Breast epithelium (tissue), 4 donors: ENCODE results near the gene SDK2. TPM values are rescaled to one million over a fixed set of nuclear protein-coding genes. Genes with fewer than 3 reads are reported as not detected.

ENCODE experiments used
- DNase-seq, 2 donors: peaks; one replicate each; pipeline ENCODE4 v3.0.0-alpha.2; 2019; ENCODE audit warnings: low spot score in 2 of 2
- H3K27ac ChIP-seq, 2 donors: fragments of 200-600 bp; sonication (generic) in 1 of 2; one replicate each; pipeline ENCODE4 v1.5.1; 2016 to 2019; ENCODE audit warnings: mild to moderate bottlenecking in 1 of 2
- H3K27me3 ChIP-seq, 2 donors: fragments of 200-600 bp; sonication (generic) in 1 of 2; one replicate each; pipeline versions ENCODE4 v1.5.1 to v1.6.0; 2017 to 2019; ENCODE audit warnings: control low read depth in 1 of 2, mild to moderate bottlenecking in 1 of 2
- H3K36me3 ChIP-seq: fragments of 200-600 bp; one replicate; pipeline ENCODE4 v1.5.1; 2019
- H3K4me1 ChIP-seq, 2 donors: fragments of 200-600 bp; sonication (generic); one replicate each; pipeline ENCODE4 v1.5.1; 2016 to 2019; ENCODE audit warnings: control low read depth in 1 of 2
- H3K4me3 ChIP-seq, 3 donors: fragments of 200-600 bp; sonication (generic); 1 replicate in 2 of 3; 2 replicates in 1 of 3; pipeline ENCODE4 v1.5.1; 2016 to 2019; ENCODE audit warnings: mild to moderate bottlenecking in 3 of 3, moderate library complexity in 2 of 3
- H3K9me3 ChIP-seq, 2 donors: fragments of 200-600 bp; sonication (generic) in 1 of 2; one replicate each; pipeline ENCODE4 v1.5.1; 2016 to 2019; ENCODE audit warnings: control low read depth in 1 of 2
- POLR2A ChIP-seq: fragments of 450-650 bp; IDR thresholded peaks from one replicate; pipeline ENCODE4 v1.6.1; 2016; ENCODE audit warnings: antibody characterized with exemption, mild to moderate bottlenecking, moderate library complexity
- POLR2AphosphoS5 ChIP-seq, 3 donors: sonication (generic); formaldehyde crosslinking; IDR thresholded peaks; one replicate each; pipeline ENCODE4 v1.6.1; 2017; ENCODE audit warnings: antibody characterized with exemption in 3 of 3
- intact Hi-C: fragments of 100-400 bp; cut with DNase I; formaldehyde crosslinking; loops from one replicate; pipeline ENCODE4 v1.15.1; 2023; ENCODE audit warnings: low total_unique reads
- total RNA-seq, 3 donors: library from RNA; depleted of rRNA; stranded (reverse); fragments of >200 nt; gene quantifications; one replicate each; pipeline ENCODE4 v1.1.0, GENCODE V29; 2016
- TF ChIP-seq, protein P1 (sequence below), 3 donors: fragments of 450-650 bp; IDR thresholded peaks; one replicate each; pipeline ENCODE4 v1.5.1; 2016 to 2017; ENCODE audit warnings: antibody characterized with exemption in 3 of 3, mild to moderate bottlenecking in 3 of 3, moderate library complexity in 3 of 3

Gene SDK2
- total RNA-seq, 3 donors from 2014 or later, result 0.16 to 2.9 (median 2.6) TPM

DNA sequence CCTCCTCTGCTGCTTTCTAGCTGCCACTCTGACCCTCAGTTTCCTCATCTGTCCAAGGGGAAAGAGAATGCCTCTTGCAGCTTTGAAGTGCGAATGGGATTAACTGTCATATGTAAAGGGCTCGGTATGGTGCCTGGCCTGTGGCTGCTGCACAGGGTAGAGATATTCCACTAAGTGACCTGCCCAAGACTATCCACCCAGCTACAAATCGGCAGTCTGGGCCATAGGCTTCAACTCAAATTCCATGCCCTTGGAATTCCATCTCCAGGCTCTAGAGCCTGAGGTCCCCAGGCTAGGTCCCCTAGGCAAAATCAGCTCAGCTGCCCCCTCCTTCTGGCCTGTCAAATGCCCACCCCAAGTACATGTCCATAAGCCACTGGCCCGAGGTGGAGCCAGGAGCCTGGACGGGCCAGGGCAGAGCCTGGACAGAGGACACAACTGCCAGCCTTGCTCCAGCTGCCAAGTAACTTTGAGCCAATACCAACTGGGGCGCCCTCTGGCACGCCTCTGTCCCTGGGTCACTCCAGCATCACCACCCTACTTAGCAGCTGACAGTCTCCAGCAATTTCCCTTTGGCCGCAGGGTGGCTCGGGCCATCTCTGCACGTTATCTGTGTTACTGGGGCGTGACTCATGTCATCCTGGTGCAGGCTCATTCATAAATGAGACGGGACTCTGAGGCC is 57.2 kb downstream of the SDK2 start:
- Histone ChIP-seq H3K27me3 (no peaks in the 10 kb centered on the region), H3K27ac (no peak overlapping the region), H3K9me3 (no peaks in the 10 kb centered on the region), H3K36me3 (no peaks in the 10 kb centered on the region), H3K4me1 (no peaks in the 10 kb centered on the region), H3K4me3 (no peak overlapping the region)
- no peak for DNase-seq
- intact Hi-C loops, result no loop called here
- TF ChIP-seq, protein P1, sequence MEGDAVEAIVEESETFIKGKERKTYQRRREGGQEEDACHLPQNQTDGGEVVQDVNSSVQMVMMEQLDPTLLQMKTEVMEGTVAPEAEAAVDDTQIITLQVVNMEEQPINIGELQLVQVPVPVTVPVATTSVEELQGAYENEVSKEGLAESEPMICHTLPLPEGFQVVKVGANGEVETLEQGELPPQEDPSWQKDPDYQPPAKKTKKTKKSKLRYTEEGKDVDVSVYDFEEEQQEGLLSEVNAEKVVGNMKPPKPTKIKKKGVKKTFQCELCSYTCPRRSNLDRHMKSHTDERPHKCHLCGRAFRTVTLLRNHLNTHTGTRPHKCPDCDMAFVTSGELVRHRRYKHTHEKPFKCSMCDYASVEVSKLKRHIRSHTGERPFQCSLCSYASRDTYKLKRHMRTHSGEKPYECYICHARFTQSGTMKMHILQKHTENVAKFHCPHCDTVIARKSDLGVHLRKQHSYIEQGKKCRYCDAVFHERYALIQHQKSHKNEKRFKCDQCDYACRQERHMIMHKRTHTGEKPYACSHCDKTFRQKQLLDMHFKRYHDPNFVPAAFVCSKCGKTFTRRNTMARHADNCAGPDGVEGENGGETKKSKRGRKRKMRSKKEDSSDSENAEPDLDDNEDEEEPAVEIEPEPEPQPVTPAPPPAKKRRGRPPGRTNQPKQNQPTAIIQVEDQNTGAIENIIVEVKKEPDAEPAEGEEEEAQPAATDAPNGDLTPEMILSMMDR (IDR thresholded peaks at IDR 0.05), result no peak
- TF ChIP-seq POLR2A (no peak), POLR2AphosphoS5 (IDR thresholded peaks at IDR 0.05) (no peak)

DNA sequence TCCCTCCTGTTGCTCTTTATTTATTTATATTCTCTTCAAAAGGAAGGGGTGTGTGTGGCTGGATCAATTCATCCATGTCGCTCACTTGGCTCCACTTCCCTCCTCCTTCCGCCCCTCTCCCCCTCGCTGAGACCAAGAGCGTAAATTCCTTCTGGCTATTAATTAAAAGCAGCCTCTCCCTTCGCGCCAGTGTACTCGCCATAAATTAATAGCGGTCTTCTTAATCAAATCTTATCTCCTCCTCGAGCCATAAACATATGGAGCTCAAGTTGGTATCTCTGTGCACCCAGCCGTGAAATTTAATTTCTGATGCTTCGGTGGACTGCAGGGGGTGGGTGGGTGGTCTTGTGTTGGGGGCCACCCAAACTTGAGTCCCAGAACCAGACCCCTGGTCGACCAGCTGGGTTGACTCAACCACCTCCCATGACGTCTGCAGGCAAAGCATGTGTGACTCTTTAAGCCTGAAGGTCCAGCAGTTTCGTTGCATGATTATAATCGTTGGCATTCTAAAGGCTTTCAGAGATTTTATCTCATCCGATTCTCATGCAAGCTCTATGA is 57.9 kb downstream of the SDK2 start:
- intact Hi-C loops, result no loop called here
- H3K27me3 ChIP-seq, result no peaks in the 10 kb centered on the region
- no peak for DNase-seq
- no peaks in the 10 kb centered on the region for H3K4me1 ChIP-seq
- TF ChIP-seq, protein P1 (IDR thresholded peaks at IDR 0.05), result no peak
- TF ChIP-seq POLR2A, result no peak
- no peak for TF ChIP-seq POLR2AphosphoS5 (IDR thresholded peaks at IDR 0.05)
- H3K9me3 ChIP-seq, result no peaks in the 10 kb centered on the region
- no peak overlapping the region for H3K4me3 ChIP-seq
- no peak overlapping the region for H3K27ac ChIP-seq
- H3K36me3 ChIP-seq, result no peaks in the 10 kb centered on the region

DNA sequence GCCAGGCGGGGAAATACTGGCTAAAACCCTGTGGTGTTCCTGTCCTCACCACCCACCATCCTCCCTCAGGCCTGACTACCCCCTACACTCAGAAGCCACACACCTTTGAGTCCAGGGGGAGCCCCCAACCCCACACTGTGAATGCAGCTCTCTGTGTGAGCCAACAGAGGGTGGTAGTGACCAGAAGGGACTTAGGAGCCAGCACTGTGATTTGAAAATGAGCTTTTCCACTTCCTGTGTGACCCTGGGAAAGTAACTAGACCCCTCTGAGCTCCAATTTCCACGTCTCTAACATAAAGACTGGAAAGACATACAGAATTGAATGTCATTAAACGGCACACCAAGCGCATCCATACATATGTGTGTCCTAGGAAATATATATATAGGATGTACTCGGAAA is 58.7 kb downstream of the SDK2 start:
- Histone ChIP-seq H3K36me3 (no peaks in the 10 kb centered on the region), H3K9me3 (no peaks in the 10 kb centered on the region), H3K27me3 (no peaks in the 10 kb centered on the region), H3K4me3 (no peak overlapping the region), H3K4me1 (no peaks in the 10 kb centered on the region), H3K27ac (no peak overlapping the region)
- TF ChIP-seq POLR2AphosphoS5 (IDR thresholded peaks at IDR 0.05) (no peak), POLR2A (no peak)
- TF ChIP-seq, protein P1 (IDR thresholded peaks at IDR 0.05), result no peak
- no peak for DNase-seq
- intact Hi-C loops, result no loop called here

DNA sequence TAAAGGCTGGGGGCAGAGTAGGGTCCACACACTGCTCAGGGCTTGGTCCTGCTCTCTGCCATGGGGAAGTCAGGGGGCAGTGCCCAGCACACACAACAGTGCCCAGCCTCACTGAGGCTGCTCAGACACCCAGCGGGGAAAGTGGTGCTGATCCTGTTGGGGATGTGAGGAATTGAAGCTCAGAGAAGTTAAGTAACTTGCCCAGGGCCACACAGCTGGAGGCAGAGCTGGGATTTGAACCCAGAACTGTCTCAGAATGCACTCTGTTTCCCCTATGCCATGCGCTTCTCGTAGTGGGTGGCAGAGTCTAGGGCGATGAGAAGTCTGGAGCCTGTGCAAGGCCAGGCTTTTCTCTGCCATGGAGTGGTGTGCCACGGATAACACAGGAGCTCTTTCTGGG is 59.3 kb downstream of the SDK2 start:
- H3K9me3 ChIP-seq, result no peaks in the 10 kb centered on the region
- H3K27me3 ChIP-seq, result no peaks in the 10 kb centered on the region
- intact Hi-C loops, result no loop called here
- H3K27ac ChIP-seq, result no peak overlapping the region
- no peaks in the 10 kb centered on the region for H3K4me1 ChIP-seq
- DNase-seq, result no peak
- H3K4me3 ChIP-seq, result no peak overlapping the region
- H3K36me3 ChIP-seq, result no peaks in the 10 kb centered on the region
- TF ChIP-seq POLR2AphosphoS5 (IDR thresholded peaks at IDR 0.05) (no peak), POLR2A (no peak)
- TF ChIP-seq, protein P1 (IDR thresholded peaks at IDR 0.05), result no peak

DNA sequence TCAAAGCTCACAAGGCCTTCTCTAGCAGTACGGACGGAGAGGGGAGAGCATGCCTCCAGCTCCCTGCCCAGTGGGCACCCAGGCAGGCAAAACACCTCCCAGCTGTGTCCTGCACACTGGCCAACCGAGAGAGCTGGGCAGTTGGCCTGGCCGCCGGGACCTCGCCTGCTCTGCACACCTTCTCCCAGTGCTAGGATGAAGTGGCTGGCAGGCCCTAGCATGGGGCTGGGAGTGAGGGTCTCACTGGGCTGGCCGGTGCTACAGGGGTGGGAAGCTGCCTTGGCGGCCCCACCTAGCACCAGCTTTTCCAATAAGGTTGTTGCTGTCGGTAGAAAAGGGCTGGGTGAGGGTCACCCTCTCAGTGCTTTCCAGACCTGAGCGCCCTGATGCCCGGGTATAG is 60.2 kb downstream of the SDK2 start:
- DNase-seq, result no peak
- Histone ChIP-seq H3K4me3 (no peak overlapping the region), H3K27ac (no peak overlapping the region), H3K4me1 (no peaks in the 10 kb centered on the region), H3K27me3 (no peaks in the 10 kb centered on the region), H3K36me3 (no peaks in the 10 kb centered on the region), H3K9me3 (no peaks in the 10 kb centered on the region)
- intact Hi-C loops, result no loop called here
- TF ChIP-seq POLR2A, result no peak
- TF ChIP-seq POLR2AphosphoS5 (IDR thresholded peaks at IDR 0.05), result no peak
- TF ChIP-seq, protein P1 (IDR thresholded peaks at IDR 0.05), result no peak
